Activated CD4-positive, alpha-beta T cell treated with anti-CD3 and anti-CD28 coated beads, Interleukin-2, amount 50 U/mL, for 1 hour (primary cell): ENCODE results near the gene EDARADD.
"Not testable (repeated sequence)": the region's sequence is repeated elsewhere in the genome, so short reads cannot be mapped to it uniquely, and the experiment has no call there.

ENCODE experiments used
- DNase-seq: peaks from one replicate; pipeline ENCODE4 v3.0.0-alpha.2; 2020

EDARADD gene

GRCh38 chr1:236393681-236394481, at the start of gene EDARADD:
TSS of gene EDARADD (plus strand) at chr1:236394286. CDS start at chr1:236394445, 159 bp downstream.
- no peak for DNase-seq

GRCh38 chr1:236345728-236346127, 48.4 kb upstream of the EDARADD start:
- DNase-seq, result no peak

- DNase-seq, result no peak
These were observed 46.0 kb upstream of the EDARADD start for GRCh38 chr1:236348071-236348470.

GRCh38 chr1:236350308-236350707, 43.8 kb upstream of the EDARADD start:
- DNase-seq, result no peak

GRCh38 chr1:236351875-236352573, 42.1 kb upstream of the EDARADD start:
- no peak for DNase-seq

GRCh38 chr1:236352747-236353146, 41.3 kb upstream of the EDARADD start:
- not testable (repeated sequence) for DNase-seq

- no peak for DNase-seq
These were observed 40.3 kb upstream of the EDARADD start for GRCh38 chr1:236353813-236354212.

- no peak for DNase-seq
These were observed 39.5 kb upstream of the EDARADD start for GRCh38 chr1:236354330-236355147.

GRCh38 chr1:236356141-236356540, 37.9 kb upstream of the EDARADD start:
- no peak for DNase-seq

GRCh38 chr1:236361909-236362590, 32.0 kb upstream of the EDARADD start:
- DNase-seq, result no peak

GRCh38 chr1:236363237-236363636, 30.8 kb upstream of the EDARADD start:
- DNase-seq, result no peak

GRCh38 chr1:236365999-236366570, 28.0 kb upstream of the EDARADD start:
- no peak for DNase-seq

GRCh38 chr1:236366681-236367080, 27.4 kb upstream of the EDARADD start:
- not testable (repeated sequence) for DNase-seq

- no peak for DNase-seq
These were observed 23.7 kb upstream of the EDARADD start for GRCh38 chr1:236370420-236370819.

GRCh38 chr1:236371083-236371482, 23.0 kb upstream of the EDARADD start:
- no peak for DNase-seq

GRCh38 chr1:236377832-236378535, 16.1 kb upstream of the EDARADD start:
- DNase-seq, result no peak

- DNase-seq, result no peak
These were observed 12.4 kb upstream of the EDARADD start for GRCh38 chr1:236381565-236382158.

- DNase-seq, result no peak
These were observed 5.8 kb upstream of the EDARADD start for GRCh38 chr1:236388332-236388731.

- DNase-seq, result no peak
These were observed 4.8 kb upstream of the EDARADD start for GRCh38 chr1:236389253-236389652.

- DNase-seq, result no peak
These were observed 3.1 kb upstream of the EDARADD start for GRCh38 chr1:236391008-236391407.

- DNase-seq, result no peak
These were observed 1.9 kb upstream of the EDARADD start for GRCh38 chr1:236392182-236392581.
